K562 (cell line): ENCODE measurements around the gene TYRO3. TPM values are rescaled to one million over a fixed set of nuclear protein-coding genes. Genes with fewer than 3 reads are reported as not detected.

Experiments
- HIVEP1 ChIP-seq: fragments of 250-450 bp; sonication (Bioruptor Pico); IDR thresholded peaks from 2 replicates; pipeline ENCODE4 v1.4.0; 2020; ENCODE audit warnings: mild to moderate bottlenecking
- MCM3 ChIP-seq: fragments of 450-650 bp; IDR thresholded peaks from 2 replicates; pipeline ENCODE4 v1.6.1; 2016
- POLR2H ChIP-seq: IDR thresholded peaks from 2 replicates; pipeline ENCODE4 v1.6.1; 2016; ENCODE audit warnings: missing genetic modification characterization, low read depth, mild to moderate bottlenecking, control low read depth, missing compliant biosample characterization, moderate library complexity
- RBM14 ChIP-seq: fragments of 200-400 bp; formaldehyde crosslinking; IDR thresholded peaks from 2 replicates; pipeline ENCODE4 v1.6.1; 2018; ENCODE audit warnings: low read depth, mild to moderate bottlenecking, low read length, moderate library complexity, borderline replicate concordance; ENCODE audit not compliant: insufficient read depth
- ZBTB1 ChIP-seq: sonication (generic); formaldehyde crosslinking; IDR thresholded peaks from 2 replicates; pipeline ENCODE4 v1.8.1; 2023; ENCODE audit warnings: missing genetic modification reagents, low read depth, mild to moderate bottlenecking, borderline replicate concordance
- ZNF347 ChIP-seq: fragments of 450-650 bp; formaldehyde crosslinking; IDR thresholded peaks from 2 replicates; pipeline ENCODE4 v1.4.0; 2020; ENCODE audit warnings: low read depth, mild to moderate bottlenecking, moderate library complexity
- polyA plus RNA-seq, 8 experiments: library from polyadenylated mRNA; depleted of rRNA in 4 of 8; stranded (reverse) in 5 of 8; unstranded in 3 of 8; fragments of >200 nt; fragmentation: Nextera tagmentation in 2 of 8; fragmentation: Illumina TruSeq in 1 of 8; extraction: Ambion mirVana in 2 of 8; extraction: Trizol in 1 of 8; gene quantifications; 2 replicates each; pipeline versions ENCODE4 v1.2.1 to v1.2.3, GENCODE V29; 2011 to 2014; ENCODE audit warnings: inconsistent platforms in 1 of 8, missing spikeins in 1 of 8
- total RNA-seq, 7 experiments: library from RNA; depleted of rRNA in 6 of 7; stranded (reverse); fragments of >200 nt in 6 of 7; fragmentation: Illumina TruSeq in 2 of 7; extraction: Trizol in 2 of 7; gene quantifications; 2 replicates each; pipeline versions ENCODE4 v1.2.1 to v1.2.3, GENCODE V29; 2011 to 2021; ENCODE audit warnings: low replicate concordance in 1 of 7
- TF ChIP-seq, protein P1 (sequence below): IDR thresholded peaks from 3 replicates; pipeline ENCODE4 v1.6.1; 2011; ENCODE audit warnings: borderline replicate concordance, mild to moderate bottlenecking, moderate library complexity; ENCODE audit not compliant: insufficient read length; ENCODE audit errors: extremely low read depth
- TF ChIP-seq, protein P2 (sequence below): fragments of 250-450 bp; sonication (Bioruptor Pico); IDR thresholded peaks from 2 replicates; pipeline ENCODE4 v1.9.0; 2021; ENCODE audit warnings: mild to moderate bottlenecking
- TF ChIP-seq, protein P3 (sequence below): fragments of 450-650 bp; formaldehyde crosslinking; IDR thresholded peaks from 2 replicates; pipeline ENCODE4 v1.4.0; 2020; ENCODE audit warnings: mild to moderate bottlenecking, moderate library complexity
- TF ChIP-seq, protein P4 (sequence below): fragments of 450-650 bp; IDR thresholded peaks from 2 replicates; pipeline ENCODE4 v1.6.1; 2017; ENCODE audit warnings: antibody characterized with exemption, mild to moderate bottlenecking
- TF ChIP-seq, protein P5 (sequence below), 2 experiments: fragments of 450-650 bp; IDR thresholded peaks; 2 replicates each; pipeline ENCODE4 v1.6.1; 2018; ENCODE audit warnings: mild to moderate bottlenecking in 2 of 2, low read depth in 1 of 2; ENCODE audit not compliant: partially characterized antibody in 2 of 2

TYRO3 gene
- total and polyA plus RNA-seq, 9 of the 15 experiments (the other 6 are each of a cell fraction or from before 2014, with no cell fraction given): 2.6 to 39.6 (median 18.6) TPM

DNA sequence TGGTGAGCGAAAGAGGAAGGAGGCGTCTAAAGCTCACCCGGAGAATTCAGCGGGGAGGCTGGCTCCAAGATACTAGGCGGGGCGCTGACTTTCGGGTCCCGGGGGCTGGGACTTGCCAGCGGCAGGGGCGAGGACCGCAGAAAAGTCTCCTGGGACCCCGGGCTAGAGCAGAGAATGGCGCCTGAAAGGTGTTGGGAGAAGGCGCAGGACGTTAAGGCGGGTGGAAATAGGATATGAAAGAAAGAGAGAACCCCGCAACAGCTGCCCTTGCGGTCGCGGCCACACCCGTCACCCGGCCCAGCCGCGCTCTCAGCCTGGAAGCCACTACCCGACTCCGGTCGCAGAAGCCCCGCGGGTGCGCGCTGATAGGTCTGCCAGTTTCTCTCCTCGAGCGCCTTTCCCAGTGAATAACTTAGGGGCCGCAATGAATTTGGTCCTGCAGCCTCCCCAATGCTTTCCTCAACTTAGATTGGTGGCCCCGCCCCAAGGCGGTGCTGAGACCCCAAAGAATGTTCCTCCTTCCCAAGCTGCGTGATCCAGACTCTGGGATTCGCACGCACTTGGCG, 46.0 kb upstream of the TYRO3 start (continued):
- 0 out of 2 replicates have a peak, but pooled peaks have one; percentile 20 for TF ChIP-seq RBM14
- TF ChIP-seq, protein P1, sequence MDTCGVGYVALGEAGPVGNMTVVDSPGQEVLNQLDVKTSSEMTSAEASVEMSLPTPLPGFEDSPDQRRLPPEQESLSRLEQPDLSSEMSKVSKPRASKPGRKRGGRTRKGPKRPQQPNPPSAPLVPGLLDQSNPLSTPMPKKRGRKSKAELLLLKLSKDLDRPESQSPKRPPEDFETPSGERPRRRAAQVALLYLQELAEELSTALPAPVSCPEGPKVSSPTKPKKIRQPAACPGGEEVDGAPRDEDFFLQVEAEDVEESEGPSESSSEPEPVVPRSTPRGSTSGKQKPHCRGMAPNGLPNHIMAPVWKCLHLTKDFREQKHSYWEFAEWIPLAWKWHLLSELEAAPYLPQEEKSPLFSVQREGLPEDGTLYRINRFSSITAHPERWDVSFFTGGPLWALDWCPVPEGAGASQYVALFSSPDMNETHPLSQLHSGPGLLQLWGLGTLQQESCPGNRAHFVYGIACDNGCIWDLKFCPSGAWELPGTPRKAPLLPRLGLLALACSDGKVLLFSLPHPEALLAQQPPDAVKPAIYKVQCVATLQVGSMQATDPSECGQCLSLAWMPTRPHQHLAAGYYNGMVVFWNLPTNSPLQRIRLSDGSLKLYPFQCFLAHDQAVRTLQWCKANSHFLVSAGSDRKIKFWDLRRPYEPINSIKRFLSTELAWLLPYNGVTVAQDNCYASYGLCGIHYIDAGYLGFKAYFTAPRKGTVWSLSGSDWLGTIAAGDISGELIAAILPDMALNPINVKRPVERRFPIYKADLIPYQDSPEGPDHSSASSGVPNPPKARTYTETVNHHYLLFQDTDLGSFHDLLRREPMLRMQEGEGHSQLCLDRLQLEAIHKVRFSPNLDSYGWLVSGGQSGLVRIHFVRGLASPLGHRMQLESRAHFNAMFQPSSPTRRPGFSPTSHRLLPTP: no peak
- TF ChIP-seq ZBTB1 (CRISPR knock-in tag): peak; percentile 92
- TF ChIP-seq, protein P2, sequence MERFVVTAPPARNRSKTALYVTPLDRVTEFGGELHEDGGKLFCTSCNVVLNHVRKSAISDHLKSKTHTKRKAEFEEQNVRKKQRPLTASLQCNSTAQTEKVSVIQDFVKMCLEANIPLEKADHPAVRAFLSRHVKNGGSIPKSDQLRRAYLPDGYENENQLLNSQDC (CRISPR knock-in tag): no peak
- TF ChIP-seq, protein P3, sequence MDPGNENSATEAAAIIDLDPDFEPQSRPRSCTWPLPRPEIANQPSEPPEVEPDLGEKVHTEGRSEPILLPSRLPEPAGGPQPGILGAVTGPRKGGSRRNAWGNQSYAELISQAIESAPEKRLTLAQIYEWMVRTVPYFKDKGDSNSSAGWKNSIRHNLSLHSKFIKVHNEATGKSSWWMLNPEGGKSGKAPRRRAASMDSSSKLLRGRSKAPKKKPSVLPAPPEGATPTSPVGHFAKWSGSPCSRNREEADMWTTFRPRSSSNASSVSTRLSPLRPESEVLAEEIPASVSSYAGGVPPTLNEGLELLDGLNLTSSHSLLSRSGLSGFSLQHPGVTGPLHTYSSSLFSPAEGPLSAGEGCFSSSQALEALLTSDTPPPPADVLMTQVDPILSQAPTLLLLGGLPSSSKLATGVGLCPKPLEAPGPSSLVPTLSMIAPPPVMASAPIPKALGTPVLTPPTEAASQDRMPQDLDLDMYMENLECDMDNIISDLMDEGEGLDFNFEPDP (CRISPR knock-in tag): no peak
- TF ChIP-seq, protein P4, sequence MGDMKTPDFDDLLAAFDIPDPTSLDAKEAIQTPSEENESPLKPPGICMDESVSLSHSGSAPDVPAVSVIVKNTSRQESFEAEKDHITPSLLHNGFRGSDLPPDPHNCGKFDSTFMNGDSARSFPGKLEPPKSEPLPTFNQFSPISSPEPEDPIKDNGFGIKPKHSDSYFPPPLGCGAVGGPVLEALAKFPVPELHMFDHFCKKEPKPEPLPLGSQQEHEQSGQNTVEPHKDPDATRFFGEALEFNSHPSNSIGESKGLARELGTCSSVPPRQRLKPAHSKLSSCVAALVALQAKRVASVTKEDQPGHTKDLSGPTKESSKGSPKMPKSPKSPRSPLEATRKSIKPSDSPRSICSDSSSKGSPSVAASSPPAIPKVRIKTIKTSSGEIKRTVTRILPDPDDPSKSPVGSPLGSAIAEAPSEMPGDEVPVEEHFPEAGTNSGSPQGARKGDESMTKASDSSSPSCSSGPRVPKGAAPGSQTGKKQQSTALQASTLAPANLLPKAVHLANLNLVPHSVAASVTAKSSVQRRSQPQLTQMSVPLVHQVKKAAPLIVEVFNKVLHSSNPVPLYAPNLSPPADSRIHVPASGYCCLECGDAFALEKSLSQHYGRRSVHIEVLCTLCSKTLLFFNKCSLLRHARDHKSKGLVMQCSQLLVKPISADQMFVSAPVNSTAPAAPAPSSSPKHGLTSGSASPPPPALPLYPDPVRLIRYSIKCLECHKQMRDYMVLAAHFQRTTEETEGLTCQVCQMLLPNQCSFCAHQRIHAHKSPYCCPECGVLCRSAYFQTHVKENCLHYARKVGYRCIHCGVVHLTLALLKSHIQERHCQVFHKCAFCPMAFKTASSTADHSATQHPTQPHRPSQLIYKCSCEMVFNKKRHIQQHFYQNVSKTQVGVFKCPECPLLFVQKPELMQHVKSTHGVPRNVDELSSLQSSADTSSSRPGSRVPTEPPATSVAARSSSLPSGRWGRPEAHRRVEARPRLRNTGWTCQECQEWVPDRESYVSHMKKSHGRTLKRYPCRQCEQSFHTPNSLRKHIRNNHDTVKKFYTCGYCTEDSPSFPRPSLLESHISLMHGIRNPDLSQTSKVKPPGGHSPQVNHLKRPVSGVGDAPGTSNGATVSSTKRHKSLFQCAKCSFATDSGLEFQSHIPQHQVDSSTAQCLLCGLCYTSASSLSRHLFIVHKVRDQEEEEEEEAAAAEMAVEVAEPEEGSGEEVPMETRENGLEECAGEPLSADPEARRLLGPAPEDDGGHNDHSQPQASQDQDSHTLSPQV: peak; percentile 9; the same call in 1 of the 2 replicates
- TF ChIP-seq MCM3: no peak
- no peak for TF ChIP-seq ZNF347 (CRISPR knock-in tag)
- TF ChIP-seq HIVEP1: no peak
- TF ChIP-seq, protein P5, sequence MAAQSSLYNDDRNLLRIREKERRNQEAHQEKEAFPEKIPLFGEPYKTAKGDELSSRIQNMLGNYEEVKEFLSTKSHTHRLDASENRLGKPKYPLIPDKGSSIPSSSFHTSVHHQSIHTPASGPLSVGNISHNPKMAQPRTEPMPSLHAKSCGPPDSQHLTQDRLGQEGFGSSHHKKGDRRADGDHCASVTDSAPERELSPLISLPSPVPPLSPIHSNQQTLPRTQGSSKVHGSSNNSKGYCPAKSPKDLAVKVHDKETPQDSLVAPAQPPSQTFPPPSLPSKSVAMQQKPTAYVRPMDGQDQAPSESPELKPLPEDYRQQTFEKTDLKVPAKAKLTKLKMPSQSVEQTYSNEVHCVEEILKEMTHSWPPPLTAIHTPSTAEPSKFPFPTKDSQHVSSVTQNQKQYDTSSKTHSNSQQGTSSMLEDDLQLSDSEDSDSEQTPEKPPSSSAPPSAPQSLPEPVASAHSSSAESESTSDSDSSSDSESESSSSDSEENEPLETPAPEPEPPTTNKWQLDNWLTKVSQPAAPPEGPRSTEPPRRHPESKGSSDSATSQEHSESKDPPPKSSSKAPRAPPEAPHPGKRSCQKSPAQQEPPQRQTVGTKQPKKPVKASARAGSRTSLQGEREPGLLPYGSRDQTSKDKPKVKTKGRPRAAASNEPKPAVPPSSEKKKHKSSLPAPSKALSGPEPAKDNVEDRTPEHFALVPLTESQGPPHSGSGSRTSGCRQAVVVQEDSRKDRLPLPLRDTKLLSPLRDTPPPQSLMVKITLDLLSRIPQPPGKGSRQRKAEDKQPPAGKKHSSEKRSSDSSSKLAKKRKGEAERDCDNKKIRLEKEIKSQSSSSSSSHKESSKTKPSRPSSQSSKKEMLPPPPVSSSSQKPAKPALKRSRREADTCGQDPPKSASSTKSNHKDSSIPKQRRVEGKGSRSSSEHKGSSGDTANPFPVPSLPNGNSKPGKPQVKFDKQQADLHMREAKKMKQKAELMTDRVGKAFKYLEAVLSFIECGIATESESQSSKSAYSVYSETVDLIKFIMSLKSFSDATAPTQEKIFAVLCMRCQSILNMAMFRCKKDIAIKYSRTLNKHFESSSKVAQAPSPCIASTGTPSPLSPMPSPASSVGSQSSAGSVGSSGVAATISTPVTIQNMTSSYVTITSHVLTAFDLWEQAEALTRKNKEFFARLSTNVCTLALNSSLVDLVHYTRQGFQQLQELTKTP (IDR thresholded peaks at IDR 0.05; ENCODE audit: low read depth in 1 of 2, partially characterized antibody in 2 of 2): no peak
- no peak for TF ChIP-seq POLR2H (tag)
